ENCODE measurements around the gene LTBP2.

DNA sequence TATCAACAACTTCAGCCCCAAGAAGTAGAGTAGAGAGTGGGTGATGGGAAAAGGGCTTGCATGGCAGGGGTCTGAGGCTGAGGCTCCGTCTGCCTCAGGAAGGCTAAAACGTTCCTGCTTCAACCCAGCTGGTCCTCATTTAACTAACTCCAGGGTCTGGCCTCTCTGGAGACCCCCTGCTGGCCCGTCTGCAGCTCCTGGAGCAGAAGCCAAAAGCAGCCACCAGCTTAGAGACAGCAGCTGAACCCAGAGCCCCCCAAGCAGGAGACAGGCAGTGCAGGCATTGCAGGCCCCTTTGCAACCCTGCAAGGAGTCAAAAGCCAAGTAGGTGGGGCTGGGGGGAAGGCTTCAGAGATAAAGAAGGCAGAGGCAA is 25.1 kb upstream of the LTBP2 start:
- TF ChIP-seq RNF2 (conservative IDR thresholded peaks at IDR 0.05; ENCODE audit: low read depth) (no peak), ZNF12 (CRISPR knock-in tag; IDR thresholded peaks at IDR 0.05) (no peak)
- TF ChIP-seq, protein P1, sequence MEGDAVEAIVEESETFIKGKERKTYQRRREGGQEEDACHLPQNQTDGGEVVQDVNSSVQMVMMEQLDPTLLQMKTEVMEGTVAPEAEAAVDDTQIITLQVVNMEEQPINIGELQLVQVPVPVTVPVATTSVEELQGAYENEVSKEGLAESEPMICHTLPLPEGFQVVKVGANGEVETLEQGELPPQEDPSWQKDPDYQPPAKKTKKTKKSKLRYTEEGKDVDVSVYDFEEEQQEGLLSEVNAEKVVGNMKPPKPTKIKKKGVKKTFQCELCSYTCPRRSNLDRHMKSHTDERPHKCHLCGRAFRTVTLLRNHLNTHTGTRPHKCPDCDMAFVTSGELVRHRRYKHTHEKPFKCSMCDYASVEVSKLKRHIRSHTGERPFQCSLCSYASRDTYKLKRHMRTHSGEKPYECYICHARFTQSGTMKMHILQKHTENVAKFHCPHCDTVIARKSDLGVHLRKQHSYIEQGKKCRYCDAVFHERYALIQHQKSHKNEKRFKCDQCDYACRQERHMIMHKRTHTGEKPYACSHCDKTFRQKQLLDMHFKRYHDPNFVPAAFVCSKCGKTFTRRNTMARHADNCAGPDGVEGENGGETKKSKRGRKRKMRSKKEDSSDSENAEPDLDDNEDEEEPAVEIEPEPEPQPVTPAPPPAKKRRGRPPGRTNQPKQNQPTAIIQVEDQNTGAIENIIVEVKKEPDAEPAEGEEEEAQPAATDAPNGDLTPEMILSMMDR (CRISPR knock-in tag; IDR thresholded peaks at IDR 0.05) = no peak

Data from HepG2 (cell line).